GM23338 (cell line): ENCODE data around the gene ZCCHC10. TPM values are rescaled to one million over a fixed set of nuclear protein-coding genes. Genes with fewer than 3 reads are reported as not detected.

Source experiments
- ATAC-seq: fragments of 200-7000 bp; cut with Tn5 transposase; 3 replicates; pipeline ENCODE4 v1.9.1; 2020
- DNase-seq: peaks from one replicate; pipeline ENCODE4 v3.0.0-alpha.2; 2015; ENCODE audit warnings: low spot score
- H2AFZ ChIP-seq: fragments of 200-600 bp; sonication (generic); 2 replicates; pipeline ENCODE4 v1.8.0; 2016; ENCODE audit warnings: antibody characterized with exemption, mild to moderate bottlenecking, moderate library complexity
- H3F3A ChIP-seq: fragments of 200-600 bp; sonication (generic); replicated peaks from 2 replicates; pipeline ENCODE4 v1.8.0; 2017; ENCODE audit warnings: antibody characterized with exemption, mixed run types, low read depth
- H3K27ac ChIP-seq: fragments of 200-600 bp; sonication (generic); 2 replicates; pipeline ENCODE4 v1.6.1; 2016; ENCODE audit warnings: low read depth
- H3K27me3 ChIP-seq: fragments of 200-600 bp; sonication (generic); 2 replicates; pipeline ENCODE4 v1.8.0; 2016; ENCODE audit warnings: mild to moderate bottlenecking, mixed run types, moderate library complexity; ENCODE audit not compliant: insufficient read depth
- H3K36me3 ChIP-seq: fragments of 200-600 bp; sonication (generic); 2 replicates; pipeline ENCODE4 v1.8.0; 2016; ENCODE audit warnings: mild to moderate bottlenecking; ENCODE audit not compliant: insufficient read depth
- H3K4me1 ChIP-seq: fragments of 200-600 bp; sonication (generic); 2 replicates; pipeline ENCODE4 v1.8.0; 2016; ENCODE audit warnings: mild to moderate bottlenecking, moderate library complexity; ENCODE audit not compliant: insufficient read depth
- H3K4me2 ChIP-seq: fragments of 200-600 bp; sonication (generic); 2 replicates; pipeline ENCODE4 v1.7.1; 2017; ENCODE audit warnings: mixed run types
- H3K4me3 ChIP-seq: fragments of 200-600 bp; sonication (generic); 2 replicates; pipeline ENCODE4 v1.6.1; 2016; ENCODE audit warnings: mixed run types
- H3K79me2 ChIP-seq: fragments of 200-600 bp; sonication (generic); replicated peaks from 2 replicates; pipeline ENCODE4 v1.8.0; 2017; ENCODE audit warnings: mild to moderate bottlenecking; ENCODE audit not compliant: insufficient read depth
- H3K9me2 ChIP-seq: fragments of 200-600 bp; sonication (generic); 2 replicates; pipeline ENCODE4 v1.8.0; 2017; ENCODE audit not compliant: insufficient read depth
- H4K20me1 ChIP-seq: fragments of 200-600 bp; sonication (generic); replicated peaks from 2 replicates; pipeline ENCODE4 v1.8.0; 2017; ENCODE audit warnings: mild to moderate bottlenecking; ENCODE audit not compliant: insufficient read depth
- H3K27ac Mint-ChIP-seq: 2 replicates; pipeline ENCODE4 v1.8.0; 2020; ENCODE audit warnings: inconsistent platforms, mild to moderate bottlenecking, moderate library complexity, mixed read lengths
- H3K27me3 Mint-ChIP-seq: 3 replicates; pipeline ENCODE4 v1.8.0; 2022; ENCODE audit warnings: low read depth, mild to moderate bottlenecking, moderate library complexity, mixed read lengths, inconsistent platforms; ENCODE audit not compliant: insufficient read depth, poor library complexity
- H3K36me3 Mint-ChIP-seq: 3 replicates; pipeline ENCODE4 v1.8.0; 2021; ENCODE audit warnings: low read depth, mild to moderate bottlenecking, inconsistent platforms, moderate library complexity, mixed read lengths
- H3K4me1 Mint-ChIP-seq: 3 replicates; pipeline ENCODE4 v1.8.0; 2020; ENCODE audit warnings: mild to moderate bottlenecking, inconsistent platforms, mixed read lengths
- H3K4me3 Mint-ChIP-seq: 3 replicates; pipeline ENCODE4 v1.8.0; 2021; ENCODE audit warnings: moderate library complexity, mild to moderate bottlenecking, inconsistent platforms, mixed read lengths
- H3K9me3 Mint-ChIP-seq: 3 replicates; pipeline ENCODE4 v1.8.0; 2020; ENCODE audit warnings: moderate library complexity, mild to moderate bottlenecking, inconsistent platforms, mixed read lengths
- EZH2 ChIP-seq: fragments of 200-600 bp; sonication (generic); IDR thresholded peaks from one replicate; pipeline ENCODE4 v1.8.0; 2017; ENCODE audit warnings: antibody characterized with exemption, mild to moderate bottlenecking, low read depth; ENCODE audit not compliant: unreplicated experiment
- JUNB ChIP-seq: IDR thresholded peaks from one replicate; pipeline ENCODE4 v1.6.1; 2016; ENCODE audit warnings: antibody characterized with exemption; ENCODE audit not compliant: unreplicated experiment
- POLR2AphosphoS5 ChIP-seq: IDR thresholded peaks from 2 replicates; pipeline ENCODE4 v1.6.1; 2016; ENCODE audit warnings: antibody characterized with exemption, low read depth
- ZNF331 ChIP-seq: fragments of 250-450 bp; sonication (Bioruptor Pico); IDR thresholded peaks from 2 replicates; pipeline ENCODE4 v1.5.0; 2020; ENCODE audit warnings: low read depth, mild to moderate bottlenecking, moderate library complexity
- polyA plus RNA-seq: library from polyadenylated mRNA; unstranded; fragments of >200 nt; fragmentation: Nextera tagmentation; extraction: Ambion mirVana; gene quantifications from 2 replicates; pipeline ENCODE4 v1.2.1, GENCODE V29; 2016
- total RNA-seq: library from RNA; depleted of rRNA; stranded (reverse); fragments of >200 nt; shearing (Covaris generic); gene quantifications from 2 replicates; pipeline ENCODE4 v1.2.3, GENCODE V29; 2014
- TF ChIP-seq, protein P1 (sequence below): IDR thresholded peaks from one replicate; pipeline ENCODE4 v1.6.1; 2018; ENCODE audit warnings: antibody characterized with exemption; ENCODE audit not compliant: unreplicated experiment
- TF ChIP-seq, protein P2 (sequence below): IDR thresholded peaks from 2 replicates; pipeline ENCODE4 v1.6.1; 2016; ENCODE audit warnings: antibody characterized with exemption
- TF ChIP-seq, protein P3 (sequence below): fragments of 250-450 bp; sonication (Bioruptor Pico); IDR thresholded peaks from 2 replicates; pipeline ENCODE4 v1.5.0; 2020; ENCODE audit warnings: mild to moderate bottlenecking, moderate library complexity
- TF ChIP-seq, protein P4 (sequence below), 2 experiments: fragments of 200-600 bp in 1 of 2; sonication (generic) in 1 of 2; conservative IDR thresholded peaks; 2 replicates each; pipeline versions ENCODE4 v1.5.1 to v1.6.1; 2016 to 2017; ENCODE audit warnings: antibody characterized with exemption in 2 of 2, low read depth in 2 of 2, mild to moderate bottlenecking in 2 of 2, moderate library complexity in 1 of 2

The ZCCHC10 gene
- total and polyA plus RNA-seq, 2 experiments from 2014 or later, result 25.3 to 90.1 TPM

DNA sequence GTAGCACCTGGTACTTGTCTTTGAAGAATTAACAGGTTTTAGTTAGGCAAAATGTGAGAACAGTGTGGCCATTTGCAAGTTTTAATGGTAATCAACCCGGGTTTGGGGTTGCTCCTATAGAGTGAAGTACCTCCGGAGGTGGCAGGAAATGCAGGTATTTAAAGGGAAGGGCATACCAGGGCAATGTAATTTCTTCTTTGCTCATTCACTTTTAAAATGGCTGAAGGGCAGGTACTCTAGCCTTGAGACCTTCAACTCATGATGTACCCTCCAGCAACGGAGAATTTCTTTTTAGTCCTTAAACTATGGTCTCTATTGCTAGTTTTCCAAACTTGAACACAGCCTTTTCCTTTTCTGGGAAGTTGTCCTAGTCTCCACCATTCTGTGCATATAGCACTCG lies 24.2 kb upstream of the ZCCHC10 start:
- Mint-ChIP-seq H3K4me1 (peaks cover 40% of the 10 kb centered on the region), H3K4me3 (peak overlapping the region; percentile 94), H3K36me3 (peaks cover 33% of the 10 kb centered on the region), H3K27me3 (peaks cover 7% of the 10 kb centered on the region), H3K27ac (peak overlapping the region; percentile 100), H3K9me3 (0 out of 3 replicates have a peak, but pooled peaks cover 3% of the 10 kb centered on the region)
- DNase-seq (peak; percentile 89), ATAC-seq (peak; percentile 28)
- H3K9me2 ChIP-seq, result no peaks in the 10 kb centered on the region
- peaks cover 22% of the 10 kb centered on the region for H3K4me1 ChIP-seq
- H3F3A ChIP-seq, result peaks cover 7% of the 10 kb centered on the region; the same call in 1 of the 2 replicates
- H2AFZ ChIP-seq, result no peak overlapping the region
- H3K27me3 ChIP-seq, result no peaks in the 10 kb centered on the region
- H3K36me3 ChIP-seq, result no peaks in the 10 kb centered on the region
- peak overlapping the region; percentile 72 for H3K4me3 ChIP-seq
- peak overlapping the region; percentile 100 for H3K27ac ChIP-seq
- H3K4me2 ChIP-seq, result peak overlapping the region; percentile 88
- H3K79me2 ChIP-seq, result peaks cover 36% of the 10 kb centered on the region
- TF ChIP-seq, protein P1, sequence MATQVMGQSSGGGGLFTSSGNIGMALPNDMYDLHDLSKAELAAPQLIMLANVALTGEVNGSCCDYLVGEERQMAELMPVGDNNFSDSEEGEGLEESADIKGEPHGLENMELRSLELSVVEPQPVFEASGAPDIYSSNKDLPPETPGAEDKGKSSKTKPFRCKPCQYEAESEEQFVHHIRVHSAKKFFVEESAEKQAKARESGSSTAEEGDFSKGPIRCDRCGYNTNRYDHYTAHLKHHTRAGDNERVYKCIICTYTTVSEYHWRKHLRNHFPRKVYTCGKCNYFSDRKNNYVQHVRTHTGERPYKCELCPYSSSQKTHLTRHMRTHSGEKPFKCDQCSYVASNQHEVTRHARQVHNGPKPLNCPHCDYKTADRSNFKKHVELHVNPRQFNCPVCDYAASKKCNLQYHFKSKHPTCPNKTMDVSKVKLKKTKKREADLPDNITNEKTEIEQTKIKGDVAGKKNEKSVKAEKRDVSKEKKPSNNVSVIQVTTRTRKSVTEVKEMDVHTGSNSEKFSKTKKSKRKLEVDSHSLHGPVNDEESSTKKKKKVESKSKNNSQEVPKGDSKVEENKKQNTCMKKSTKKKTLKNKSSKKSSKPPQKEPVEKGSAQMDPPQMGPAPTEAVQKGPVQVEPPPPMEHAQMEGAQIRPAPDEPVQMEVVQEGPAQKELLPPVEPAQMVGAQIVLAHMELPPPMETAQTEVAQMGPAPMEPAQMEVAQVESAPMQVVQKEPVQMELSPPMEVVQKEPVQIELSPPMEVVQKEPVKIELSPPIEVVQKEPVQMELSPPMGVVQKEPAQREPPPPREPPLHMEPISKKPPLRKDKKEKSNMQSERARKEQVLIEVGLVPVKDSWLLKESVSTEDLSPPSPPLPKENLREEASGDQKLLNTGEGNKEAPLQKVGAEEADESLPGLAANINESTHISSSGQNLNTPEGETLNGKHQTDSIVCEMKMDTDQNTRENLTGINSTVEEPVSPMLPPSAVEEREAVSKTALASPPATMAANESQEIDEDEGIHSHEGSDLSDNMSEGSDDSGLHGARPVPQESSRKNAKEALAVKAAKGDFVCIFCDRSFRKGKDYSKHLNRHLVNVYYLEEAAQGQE, result no peak
- TF ChIP-seq POLR2AphosphoS5, result peak; percentile 67; the same call in 1 of the 2 replicates
- H4K20me1 ChIP-seq, result peaks cover 26% of the 10 kb centered on the region

DNA sequence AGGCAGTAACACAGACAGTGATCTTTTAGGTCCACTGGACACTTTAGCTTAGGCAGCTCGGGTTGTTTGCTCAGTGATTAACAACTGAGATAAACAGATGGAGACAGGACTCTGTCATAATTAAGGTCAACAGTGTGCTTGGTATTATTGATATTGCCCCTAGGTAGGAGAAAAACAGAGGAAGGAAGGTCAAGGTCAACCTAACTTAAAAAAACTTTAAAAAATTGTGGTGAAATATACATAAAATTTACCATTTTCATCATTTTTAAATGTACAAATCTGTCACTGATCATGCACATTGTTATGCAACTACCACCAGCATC lies 23.3 kb upstream of the ZCCHC10 start:
- no peaks in the 10 kb centered on the region for H3K27me3 ChIP-seq
- H3K36me3 ChIP-seq, result no peaks in the 10 kb centered on the region
- H3K79me2 ChIP-seq, result peaks cover 28% of the 10 kb centered on the region
- ATAC-seq, result no peak
- peaks cover 22% of the 10 kb centered on the region for H3K4me1 ChIP-seq
- H3K9me2 ChIP-seq, result no peaks in the 10 kb centered on the region
- Mint-ChIP-seq H3K9me3 (0 out of 3 replicates have a peak, but pooled peaks cover 3% of the 10 kb centered on the region), H3K4me1 (peaks cover 32% of the 10 kb centered on the region), H3K27ac (peak overlapping the region; percentile 95), H3K36me3 (peaks cover 25% of the 10 kb centered on the region), H3K4me3 (peak overlapping the region; percentile 94), H3K27me3 (peaks cover 7% of the 10 kb centered on the region)
- H3F3A ChIP-seq, result peaks cover 7% of the 10 kb centered on the region; the same call in 1 of the 2 replicates
- H2AFZ ChIP-seq, result no peak overlapping the region
- DNase-seq, result no peak
- peak overlapping the region; percentile 88 for H3K4me2 ChIP-seq
- H3K27ac ChIP-seq, result peak overlapping the region; percentile 89
- peaks cover 18% of the 10 kb centered on the region for H4K20me1 ChIP-seq
- peak overlapping the region; percentile 18; the same call in 1 of the 2 replicates for H3K4me3 ChIP-seq
- TF ChIP-seq JUNB, result no peak
- TF ChIP-seq, protein P2, sequence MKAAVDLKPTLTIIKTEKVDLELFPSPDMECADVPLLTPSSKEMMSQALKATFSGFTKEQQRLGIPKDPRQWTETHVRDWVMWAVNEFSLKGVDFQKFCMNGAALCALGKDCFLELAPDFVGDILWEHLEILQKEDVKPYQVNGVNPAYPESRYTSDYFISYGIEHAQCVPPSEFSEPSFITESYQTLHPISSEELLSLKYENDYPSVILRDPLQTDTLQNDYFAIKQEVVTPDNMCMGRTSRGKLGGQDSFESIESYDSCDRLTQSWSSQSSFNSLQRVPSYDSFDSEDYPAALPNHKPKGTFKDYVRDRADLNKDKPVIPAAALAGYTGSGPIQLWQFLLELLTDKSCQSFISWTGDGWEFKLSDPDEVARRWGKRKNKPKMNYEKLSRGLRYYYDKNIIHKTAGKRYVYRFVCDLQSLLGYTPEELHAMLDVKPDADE, result no peak
- TF ChIP-seq EZH2, result no peak
- TF ChIP-seq ZNF331 (CRISPR knock-in tag), result no peak
- TF ChIP-seq, protein P3, sequence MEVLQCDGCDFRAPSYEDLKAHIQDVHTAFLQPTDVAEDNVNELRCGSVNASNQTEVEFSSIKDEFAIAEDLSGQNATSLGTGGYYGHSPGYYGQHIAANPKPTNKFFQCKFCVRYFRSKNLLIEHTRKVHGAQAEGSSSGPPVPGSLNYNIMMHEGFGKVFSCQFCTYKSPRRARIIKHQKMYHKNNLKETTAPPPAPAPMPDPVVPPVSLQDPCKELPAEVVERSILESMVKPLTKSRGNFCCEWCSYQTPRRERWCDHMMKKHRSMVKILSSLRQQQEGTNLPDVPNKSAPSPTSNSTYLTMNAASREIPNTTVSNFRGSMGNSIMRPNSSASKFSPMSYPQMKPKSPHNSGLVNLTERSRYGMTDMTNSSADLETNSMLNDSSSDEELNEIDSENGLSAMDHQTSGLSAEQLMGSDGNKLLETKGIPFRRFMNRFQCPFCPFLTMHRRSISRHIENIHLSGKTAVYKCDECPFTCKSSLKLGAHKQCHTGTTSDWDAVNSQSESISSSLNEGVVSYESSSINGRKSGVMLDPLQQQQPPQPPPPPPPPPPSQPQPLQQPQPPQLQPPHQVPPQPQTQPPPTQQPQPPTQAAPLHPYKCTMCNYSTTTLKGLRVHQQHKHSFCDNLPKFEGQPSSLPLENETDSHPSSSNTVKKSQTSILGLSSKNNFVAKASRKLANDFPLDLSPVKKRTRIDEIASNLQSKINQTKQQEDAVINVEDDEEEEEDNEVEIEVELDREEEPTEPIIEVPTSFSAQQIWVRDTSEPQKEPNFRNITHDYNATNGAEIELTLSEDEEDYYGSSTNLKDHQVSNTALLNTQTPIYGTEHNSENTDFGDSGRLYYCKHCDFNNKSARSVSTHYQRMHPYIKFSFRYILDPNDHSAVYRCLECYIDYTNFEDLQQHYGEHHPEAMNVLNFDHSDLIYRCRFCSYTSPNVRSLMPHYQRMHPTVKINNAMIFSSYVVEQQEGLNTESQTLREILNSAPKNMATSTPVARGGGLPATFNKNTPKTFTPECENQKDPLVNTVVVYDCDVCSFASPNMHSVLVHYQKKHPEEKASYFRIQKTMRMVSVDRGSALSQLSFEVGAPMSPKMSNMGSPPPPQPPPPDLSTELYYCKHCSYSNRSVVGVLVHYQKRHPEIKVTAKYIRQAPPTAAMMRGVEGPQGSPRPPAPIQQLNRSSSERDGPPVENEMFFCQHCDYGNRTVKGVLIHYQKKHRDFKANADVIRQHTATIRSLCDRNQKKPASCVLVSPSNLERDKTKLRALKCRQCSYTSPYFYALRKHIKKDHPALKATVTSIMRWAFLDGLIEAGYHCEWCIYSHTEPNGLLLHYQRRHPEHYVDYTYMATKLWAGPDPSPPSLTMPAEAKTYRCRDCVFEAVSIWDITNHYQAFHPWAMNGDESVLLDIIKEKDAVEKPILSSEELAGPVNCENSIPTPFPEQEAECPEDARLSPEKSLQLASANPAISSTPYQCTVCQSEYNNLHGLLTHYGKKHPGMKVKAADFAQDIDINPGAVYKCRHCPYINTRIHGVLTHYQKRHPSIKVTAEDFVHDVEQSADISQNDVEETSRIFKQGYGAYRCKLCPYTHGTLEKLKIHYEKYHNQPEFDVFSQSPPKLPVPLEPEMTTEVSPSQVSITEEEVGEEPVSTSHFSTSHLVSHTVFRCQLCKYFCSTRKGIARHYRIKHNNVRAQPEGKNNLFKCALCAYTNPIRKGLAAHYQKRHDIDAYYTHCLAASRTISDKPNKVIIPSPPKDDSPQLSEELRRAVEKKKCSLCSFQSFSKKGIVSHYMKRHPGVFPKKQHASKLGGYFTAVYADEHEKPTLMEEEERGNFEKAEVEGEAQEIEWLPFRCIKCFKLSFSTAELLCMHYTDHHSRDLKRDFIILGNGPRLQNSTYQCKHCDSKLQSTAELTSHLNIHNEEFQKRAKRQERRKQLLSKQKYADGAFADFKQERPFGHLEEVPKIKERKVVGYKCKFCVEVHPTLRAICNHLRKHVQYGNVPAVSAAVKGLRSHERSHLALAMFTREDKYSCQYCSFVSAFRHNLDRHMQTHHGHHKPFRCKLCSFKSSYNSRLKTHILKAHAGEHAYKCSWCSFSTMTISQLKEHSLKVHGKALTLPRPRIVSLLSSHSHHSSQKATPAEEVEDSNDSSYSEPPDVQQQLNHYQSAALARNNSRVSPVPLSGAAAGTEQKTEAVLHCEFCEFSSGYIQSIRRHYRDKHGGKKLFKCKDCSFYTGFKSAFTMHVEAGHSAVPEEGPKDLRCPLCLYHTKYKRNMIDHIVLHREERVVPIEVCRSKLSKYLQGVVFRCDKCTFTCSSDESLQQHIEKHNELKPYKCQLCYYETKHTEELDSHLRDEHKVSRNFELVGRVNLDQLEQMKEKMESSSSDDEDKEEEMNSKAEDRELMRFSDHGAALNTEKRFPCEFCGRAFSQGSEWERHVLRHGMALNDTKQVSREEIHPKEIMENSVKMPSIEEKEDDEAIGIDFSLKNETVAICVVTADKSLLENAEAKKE (CRISPR knock-in tag), result no peak
- TF ChIP-seq POLR2AphosphoS5, result no peak
- TF ChIP-seq, protein P4, sequence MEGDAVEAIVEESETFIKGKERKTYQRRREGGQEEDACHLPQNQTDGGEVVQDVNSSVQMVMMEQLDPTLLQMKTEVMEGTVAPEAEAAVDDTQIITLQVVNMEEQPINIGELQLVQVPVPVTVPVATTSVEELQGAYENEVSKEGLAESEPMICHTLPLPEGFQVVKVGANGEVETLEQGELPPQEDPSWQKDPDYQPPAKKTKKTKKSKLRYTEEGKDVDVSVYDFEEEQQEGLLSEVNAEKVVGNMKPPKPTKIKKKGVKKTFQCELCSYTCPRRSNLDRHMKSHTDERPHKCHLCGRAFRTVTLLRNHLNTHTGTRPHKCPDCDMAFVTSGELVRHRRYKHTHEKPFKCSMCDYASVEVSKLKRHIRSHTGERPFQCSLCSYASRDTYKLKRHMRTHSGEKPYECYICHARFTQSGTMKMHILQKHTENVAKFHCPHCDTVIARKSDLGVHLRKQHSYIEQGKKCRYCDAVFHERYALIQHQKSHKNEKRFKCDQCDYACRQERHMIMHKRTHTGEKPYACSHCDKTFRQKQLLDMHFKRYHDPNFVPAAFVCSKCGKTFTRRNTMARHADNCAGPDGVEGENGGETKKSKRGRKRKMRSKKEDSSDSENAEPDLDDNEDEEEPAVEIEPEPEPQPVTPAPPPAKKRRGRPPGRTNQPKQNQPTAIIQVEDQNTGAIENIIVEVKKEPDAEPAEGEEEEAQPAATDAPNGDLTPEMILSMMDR (conservative IDR thresholded peaks at IDR 0.05; ENCODE audit: low read depth in 2 of 2), result no peak
